SK-N-SH treated with all-trans-retinoic acid at 6 μM for 48 hours (cell line): ENCODE data around the gene PALB2.

Experiments used
- ATAC-seq: fragments of 200-7000 bp; cut with Tn5 transposase; 3 replicates; pipeline ENCODE4 v1.9.1; 2020; ENCODE audit warnings: mild to moderate bottlenecking, moderate library complexity
- ARNTL ChIP-seq: fragments of 450-650 bp; formaldehyde crosslinking; IDR thresholded peaks from 2 replicates; pipeline ENCODE4 v1.5.0; 2020; ENCODE audit warnings: low read depth, mild to moderate bottlenecking, moderate library complexity, borderline replicate concordance
- BACH2 ChIP-seq: fragments of 250-450 bp; sonication (Bioruptor Pico); IDR thresholded peaks from 2 replicates; pipeline ENCODE4 v1.9.0; 2021; ENCODE audit warnings: mild to moderate bottlenecking, borderline replicate concordance
- CREB5 ChIP-seq: fragments of 250-450 bp; sonication (Bioruptor Pico); IDR thresholded peaks from 2 replicates; pipeline ENCODE4 v1.5.1; 2020; ENCODE audit warnings: low read depth, mild to moderate bottlenecking, moderate library complexity
- CSRNP3 ChIP-seq: fragments of 250-450 bp; sonication (Bioruptor Pico); IDR thresholded peaks from 2 replicates; pipeline ENCODE4 v1.5.1; 2021; ENCODE audit warnings: mild to moderate bottlenecking, moderate library complexity
- ESRRG ChIP-seq: fragments of 250-450 bp; sonication (Bioruptor Pico); IDR thresholded peaks from 2 replicates; pipeline ENCODE4 v1.6.1; 2021; ENCODE audit warnings: mild to moderate bottlenecking
- GLIS3 ChIP-seq: fragments of 250-450 bp; sonication (Bioruptor Pico); IDR thresholded peaks from 2 replicates; pipeline ENCODE4 v1.5.0; 2020; ENCODE audit warnings: mild to moderate bottlenecking, moderate library complexity
- ISL1 ChIP-seq: fragments of 250-450 bp; sonication (Bioruptor Pico); IDR thresholded peaks from 2 replicates; pipeline ENCODE4 v2.1.2; 2022; ENCODE audit warnings: mild to moderate bottlenecking, moderate library complexity
- PATZ1 ChIP-seq: fragments of 250-450 bp; sonication (Bioruptor Pico); IDR thresholded peaks from 2 replicates; pipeline ENCODE4 v1.8.0; 2020; ENCODE audit warnings: mild to moderate bottlenecking, moderate library complexity, borderline replicate concordance
- PPARA ChIP-seq: fragments of 250-450 bp; sonication (Bioruptor Pico); IDR thresholded peaks from 2 replicates; pipeline ENCODE4 v1.5.0; 2020; ENCODE audit warnings: mild to moderate bottlenecking, borderline replicate concordance
- RARB ChIP-seq: fragments of 250-450 bp; sonication (Bioruptor Pico); IDR thresholded peaks from 2 replicates; pipeline ENCODE4 v1.8.0; 2021; ENCODE audit warnings: mild to moderate bottlenecking, moderate library complexity
- SNAI2 ChIP-seq: fragments of 250-450 bp; sonication (Bioruptor Pico); IDR thresholded peaks from 2 replicates; pipeline ENCODE4 v1.5.0; 2020; ENCODE audit warnings: mild to moderate bottlenecking, moderate library complexity
- TCF4 ChIP-seq: fragments of 250-450 bp; sonication (Bioruptor Pico); IDR thresholded peaks from 2 replicates; pipeline ENCODE4 v1.8.0; 2021; ENCODE audit warnings: mild to moderate bottlenecking, moderate library complexity, borderline replicate concordance
- TOX ChIP-seq: fragments of 250-450 bp; sonication (Bioruptor Pico); IDR thresholded peaks from 2 replicates; pipeline ENCODE4 v1.8.0; 2021; ENCODE audit warnings: mild to moderate bottlenecking, moderate library complexity, borderline replicate concordance
- TSHZ2 ChIP-seq: fragments of 250-450 bp; sonication (Bioruptor Pico); IDR thresholded peaks from 2 replicates; pipeline ENCODE4 v1.5.0; 2020; ENCODE audit warnings: mild to moderate bottlenecking, moderate library complexity
- ZC3H10 ChIP-seq: fragments of 250-450 bp; sonication (Bioruptor Pico); IDR thresholded peaks from 2 replicates; pipeline ENCODE4 v1.5.1; 2021; ENCODE audit warnings: mild to moderate bottlenecking, moderate library complexity
- ZFP3 ChIP-seq: fragments of 250-450 bp; sonication (Bioruptor Pico); IDR thresholded peaks from 2 replicates; pipeline ENCODE4 v1.5.0; 2020; ENCODE audit warnings: mild to moderate bottlenecking, moderate library complexity
- ZFP30 ChIP-seq: fragments of 450-650 bp; formaldehyde crosslinking; IDR thresholded peaks from 2 replicates; pipeline ENCODE4 v1.5.0; 2022; ENCODE audit warnings: mild to moderate bottlenecking, moderate library complexity
- ZNF565 ChIP-seq: fragments of 450-650 bp; formaldehyde crosslinking; conservative IDR thresholded peaks from 2 replicates; pipeline ENCODE4 v1.5.0; 2020; ENCODE audit warnings: low read depth, mild to moderate bottlenecking, moderate library complexity
- ZNF70 ChIP-seq: fragments of 450-650 bp; formaldehyde crosslinking; IDR thresholded peaks from 2 replicates; pipeline ENCODE4 v1.5.0; 2020; ENCODE audit warnings: mild to moderate bottlenecking, moderate library complexity
- ZNF8 ChIP-seq: fragments of 450-650 bp; formaldehyde crosslinking; IDR thresholded peaks from 2 replicates; pipeline ENCODE4 v1.5.0; 2020; ENCODE audit warnings: mild to moderate bottlenecking, moderate library complexity

The PALB2 gene

GRCh38 chr16:23581764-23582163 lies 59.3 kb downstream of the PALB2 start:
- ATAC-seq = no peak

GRCh38 chr16:23580391-23580790 lies 60.7 kb downstream of the PALB2 start:
- TF ChIP-seq ZC3H10 (CRISPR knock-in tag) (no peak), CSRNP3 (CRISPR knock-in tag) (no peak), PATZ1 (CRISPR knock-in tag) (no peak), TOX (CRISPR knock-in tag) (no peak), ESRRG (CRISPR knock-in tag) (no peak), ZFP30 (no peak)
- no peak for ATAC-seq

More at GRCh38 chr16:23581764-23582163, 59.3 kb downstream of the PALB2 start:
- TF ChIP-seq TSHZ2 (CRISPR knock-in tag) = no peak
- TF ChIP-seq CSRNP3 (CRISPR knock-in tag) = no peak
- TF ChIP-seq TOX (CRISPR knock-in tag) = no peak
- no peak for TF ChIP-seq ZC3H10 (CRISPR knock-in tag)
- no peak for TF ChIP-seq RARB

- no peak for ATAC-seq
- TF ChIP-seq ZFP3 (no peak), TSHZ2 (CRISPR knock-in tag) (no peak), TCF4 (no peak), ZNF70 (CRISPR knock-in tag) (no peak), BACH2 (CRISPR knock-in tag) (no peak), ZC3H10 (CRISPR knock-in tag) (no peak), ZNF565 (CRISPR knock-in tag) (no peak), ZFP30 (no peak), SNAI2 (no peak), ISL1 (no peak), GLIS3 (CRISPR knock-in tag) (no peak), CSRNP3 (CRISPR knock-in tag) (no peak), ZNF8 (CRISPR knock-in tag) (no peak), ARNTL (CRISPR knock-in tag) (no peak), PPARA (CRISPR knock-in tag) (no peak), RARB (no peak), PATZ1 (CRISPR knock-in tag) (no peak), CREB5 (CRISPR knock-in tag) (no peak)
Measured at GRCh38 chr16:23579371-23579770, 61.7 kb downstream of the PALB2 start.
